ENCODE measurements around the gene FHL1. TPM values are rescaled to one million over a fixed set of nuclear protein-coding genes. Genes with fewer than 3 reads are reported as not detected.

The FHL1 gene
- total RNA-seq, 1 donor from 2014 or later: 3,576 TPM

DNA sequence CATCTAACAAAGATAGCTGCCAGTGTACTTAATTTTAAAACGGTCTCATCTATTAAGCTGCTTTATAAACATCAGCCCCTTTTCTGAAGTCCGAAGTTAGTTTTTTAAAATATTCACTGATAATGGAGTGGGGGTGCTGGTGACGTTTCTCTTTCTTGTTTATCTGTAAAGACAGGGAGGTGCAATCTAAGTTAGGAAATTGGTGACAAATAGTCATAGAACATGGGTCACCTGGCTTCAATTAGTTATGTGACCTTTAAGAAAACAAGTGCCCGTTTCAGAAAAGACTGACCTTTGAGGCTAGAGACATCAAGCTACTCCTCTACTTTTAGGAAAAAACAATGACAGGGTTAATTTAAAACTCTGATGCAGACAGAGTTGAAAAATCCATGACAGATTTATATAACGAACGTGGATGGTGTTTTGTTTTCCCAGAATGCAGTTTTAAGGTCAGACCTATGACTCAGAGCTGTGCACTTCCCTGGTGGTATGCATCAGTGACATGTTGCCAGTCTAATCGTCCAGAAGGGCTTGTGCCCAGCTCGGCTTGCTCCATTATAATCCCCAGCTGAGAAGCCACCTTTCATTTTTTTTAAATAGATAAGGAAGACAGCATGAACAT is 38.2 kb downstream of the FHL1 start:
- no peak for DNase-seq (ENCODE audit: low spot score)

DNA sequence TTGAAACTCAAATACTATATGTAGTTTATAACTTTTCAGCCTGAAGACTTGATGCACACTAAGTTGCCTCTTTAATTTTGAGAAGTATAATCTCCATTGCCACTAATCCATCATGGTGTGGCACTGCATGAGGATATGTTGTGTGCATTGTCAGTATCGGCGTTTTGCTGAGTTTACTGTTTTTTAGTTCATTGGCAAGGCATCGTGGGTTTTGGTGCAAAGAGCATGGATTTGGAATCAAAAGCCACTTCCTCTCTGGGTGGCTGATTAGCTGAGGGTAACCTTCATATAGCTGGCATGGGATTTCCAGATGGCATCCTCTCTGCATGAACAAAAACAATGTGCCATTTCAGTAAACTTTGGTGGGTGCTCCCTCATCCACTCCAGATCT is 38.7 kb downstream of the FHL1 start:
- DNase-seq (ENCODE audit: low spot score): no peak

DNA sequence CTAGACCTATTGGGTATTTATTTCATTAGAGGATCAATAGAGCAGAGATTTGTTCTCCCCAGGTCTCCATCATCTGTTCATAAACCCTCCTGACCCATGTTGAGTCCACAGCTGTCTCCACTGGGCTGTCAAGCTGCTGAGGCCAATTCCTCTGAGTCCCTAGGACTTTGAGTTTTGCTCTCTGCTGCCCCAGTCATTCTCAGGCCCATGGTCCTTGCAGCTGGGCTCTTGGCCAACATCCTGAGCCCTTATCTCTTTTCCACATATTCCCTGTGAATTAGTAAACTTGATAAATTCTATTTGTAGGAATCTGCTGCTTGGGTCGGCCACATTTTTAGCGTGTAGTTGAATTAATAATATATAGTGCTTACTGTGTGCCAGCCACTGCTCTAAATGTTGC is 41.9 kb downstream of the FHL1 start:
- DNase-seq (ENCODE audit: low spot score): no peak

DNA sequence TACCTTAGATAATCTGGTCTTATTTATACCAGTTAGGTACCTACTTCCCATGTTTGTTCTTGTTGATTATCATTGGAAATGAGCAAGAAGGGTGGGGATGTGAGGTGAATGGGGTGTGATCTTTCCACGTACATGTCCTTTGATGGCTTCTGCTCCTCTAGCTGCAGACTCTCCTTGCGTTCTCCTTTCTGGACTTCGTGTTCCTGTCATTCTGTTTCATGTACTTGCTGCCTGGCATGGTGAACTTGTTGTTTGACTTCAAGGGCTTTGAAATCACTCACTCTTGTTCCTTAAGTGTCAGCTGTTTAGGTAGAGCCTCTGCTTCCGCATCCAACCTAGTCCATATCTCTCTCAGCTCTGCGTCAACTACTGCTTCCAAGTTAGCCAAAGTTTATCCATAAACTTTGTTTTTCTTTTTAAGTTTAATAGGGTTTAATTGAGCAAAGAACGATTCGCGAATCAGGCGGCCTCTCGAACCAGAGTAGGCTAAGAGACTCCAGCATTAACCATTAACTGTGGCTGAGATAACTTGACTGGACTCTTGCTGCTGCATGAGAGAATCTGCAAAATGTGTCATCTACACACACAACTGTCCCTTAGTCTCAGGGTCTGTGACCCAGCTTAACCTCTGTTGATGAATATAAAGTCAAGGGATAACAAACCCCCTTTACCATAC is 42.8 kb downstream of the FHL1 start:
- no peak for DNase-seq (ENCODE audit: low spot score)

DNA sequence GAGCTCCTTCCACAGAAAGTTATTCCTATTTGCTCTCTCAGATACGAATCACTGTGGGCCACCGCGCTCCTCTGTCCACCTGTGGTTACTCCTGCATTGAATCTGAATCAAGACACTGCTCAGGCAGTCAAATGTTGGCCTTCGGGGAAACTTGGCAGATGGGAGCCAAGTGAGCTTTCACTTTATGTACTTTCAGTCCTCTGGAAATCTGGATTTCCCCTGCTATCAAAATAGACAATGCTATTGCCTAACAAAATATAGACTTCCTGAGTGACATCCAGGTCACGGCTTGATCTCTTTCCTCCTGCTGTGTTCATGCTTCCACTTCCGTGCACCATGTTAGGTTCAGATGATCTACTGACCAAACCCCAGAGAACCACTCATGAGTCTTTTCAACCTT is 43.8 kb downstream of the FHL1 start:
- DNase-seq (ENCODE audit: low spot score): no peak

DNA sequence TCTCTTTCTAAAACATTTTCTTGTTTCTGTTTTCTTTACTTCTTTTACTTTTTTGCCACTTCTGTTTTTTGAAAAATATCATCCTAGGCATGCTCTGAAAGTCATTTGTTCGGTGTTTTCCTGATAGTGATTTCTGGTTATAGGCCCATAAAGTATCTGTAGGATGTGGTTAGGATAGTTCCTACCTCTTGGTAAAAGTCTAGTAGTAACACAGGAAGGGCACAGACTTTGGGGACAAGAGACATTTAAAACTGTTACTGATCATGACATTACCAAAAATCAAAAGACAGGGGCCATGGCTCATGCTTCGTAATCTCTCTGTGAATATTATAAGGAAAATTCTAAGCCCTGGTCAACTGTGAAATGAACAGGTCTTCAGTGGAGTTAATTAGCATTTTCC is 44.8 kb downstream of the FHL1 start:
- DNase-seq (ENCODE audit: low spot score): no peak

DNA sequence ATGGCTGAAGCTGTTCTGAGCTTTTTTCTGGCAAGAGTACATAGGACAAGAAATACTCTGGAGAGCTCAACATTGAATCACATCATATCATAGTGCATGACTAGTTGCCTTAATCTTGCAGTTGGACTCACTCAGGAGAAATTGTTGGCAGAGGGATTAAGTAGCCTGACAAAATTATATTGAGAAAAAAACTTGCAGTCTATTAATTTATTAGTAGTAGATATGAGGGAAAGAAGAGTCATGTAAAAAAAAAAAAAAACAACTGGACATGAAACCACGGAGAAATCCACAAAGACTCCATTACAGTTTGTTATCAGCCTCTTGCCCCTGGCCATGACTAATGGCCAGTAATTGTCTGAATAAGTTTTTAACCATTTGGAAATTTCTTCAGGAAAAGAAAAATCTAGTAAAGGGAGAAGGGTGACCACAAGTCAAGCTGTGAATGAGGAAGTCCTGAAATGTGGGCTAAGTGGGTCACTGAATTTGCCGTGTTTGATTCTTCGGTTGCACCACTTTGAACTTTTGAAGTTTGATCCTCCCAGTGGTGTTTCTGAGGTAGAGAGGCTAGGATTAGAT is 45.6 kb downstream of the FHL1 start:
- no peak for DNase-seq (ENCODE audit: low spot score)

DNA sequence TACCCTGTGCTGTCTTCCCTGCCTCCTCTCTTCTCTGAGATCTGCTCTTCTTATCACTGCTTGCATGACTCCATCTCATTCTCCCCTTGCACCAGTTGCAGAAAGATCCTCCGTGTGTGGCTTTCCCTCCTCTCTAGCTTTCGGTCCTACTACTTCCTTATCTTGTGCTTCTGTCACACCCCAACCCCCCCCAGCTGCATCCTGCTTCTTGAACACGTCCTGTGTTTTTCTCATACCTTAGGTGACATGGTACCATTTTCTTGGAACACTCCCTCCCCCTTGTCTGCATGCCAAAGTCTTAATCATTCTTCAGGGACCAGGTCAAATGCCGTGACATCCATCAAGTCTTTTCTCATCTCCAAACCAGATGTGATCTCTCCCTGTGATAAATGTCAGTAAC is 46.4 kb downstream of the FHL1 start:
- DNase-seq (ENCODE audit: low spot score): no peak

DNA sequence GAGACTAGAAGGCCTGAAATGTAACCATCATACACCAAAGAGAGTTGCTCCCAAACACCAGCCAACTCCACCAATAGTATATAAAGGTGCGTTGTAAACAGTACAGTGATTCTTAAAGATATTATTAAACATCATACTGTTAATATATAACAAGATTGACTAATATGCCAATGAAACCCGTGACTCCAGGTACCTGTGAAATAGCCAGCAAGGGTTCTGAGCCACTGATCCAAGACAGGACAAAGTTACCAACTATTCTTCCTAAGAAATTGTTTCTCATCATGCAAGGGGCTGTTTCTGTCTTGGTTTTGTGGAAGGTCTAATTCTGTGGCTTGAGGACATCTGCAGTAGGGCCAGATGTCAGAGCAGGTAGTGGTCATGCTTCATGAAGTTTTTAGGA is 47.2 kb downstream of the FHL1 start:
- DNase-seq (ENCODE audit: low spot score): no peak

DNA sequence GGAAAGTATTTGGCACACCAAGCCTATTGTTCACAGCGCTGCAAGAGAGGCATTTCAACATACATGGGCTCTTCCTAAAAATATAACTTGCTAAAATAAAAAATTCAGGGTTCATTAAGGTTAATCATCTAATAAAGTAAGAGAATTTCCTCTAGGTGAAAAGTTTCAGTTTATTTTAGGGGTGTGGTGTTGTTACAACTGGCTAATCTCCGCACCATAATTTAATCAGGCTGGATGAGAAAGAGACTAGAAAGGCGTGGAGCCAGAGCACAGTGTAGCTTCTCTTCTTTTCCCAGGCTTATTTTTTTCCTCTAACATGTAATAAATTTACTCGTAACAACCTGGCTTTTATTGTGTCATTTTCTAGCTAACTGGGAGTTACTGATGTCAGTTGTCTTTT is 47.9 kb downstream of the FHL1 start:
- no peak for DNase-seq (ENCODE audit: low spot score)

DNA sequence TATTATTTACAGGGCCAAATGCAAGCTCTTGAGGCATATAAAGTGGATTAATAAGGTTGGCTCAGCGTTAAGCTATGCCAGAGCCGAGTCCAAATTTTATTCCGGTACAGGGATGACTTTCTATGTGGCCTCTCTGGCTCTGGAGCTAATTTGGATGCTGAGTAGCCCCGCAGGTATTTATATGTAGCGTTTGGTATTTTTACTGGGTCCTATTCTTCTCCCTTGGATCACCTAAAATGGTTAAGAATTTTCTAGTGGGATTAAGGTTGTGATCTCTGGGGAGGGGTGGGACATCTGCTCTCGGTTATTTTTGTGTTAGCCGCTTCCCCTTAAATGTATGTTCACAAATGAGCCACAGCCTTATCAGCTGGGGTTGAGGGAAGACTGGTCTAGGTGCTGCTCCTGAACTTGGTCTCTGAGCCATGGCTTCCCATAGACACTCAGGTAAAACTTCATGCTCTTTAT is 49.4 kb downstream of the FHL1 start:
- DNase-seq (ENCODE audit: low spot score): no peak

DNA sequence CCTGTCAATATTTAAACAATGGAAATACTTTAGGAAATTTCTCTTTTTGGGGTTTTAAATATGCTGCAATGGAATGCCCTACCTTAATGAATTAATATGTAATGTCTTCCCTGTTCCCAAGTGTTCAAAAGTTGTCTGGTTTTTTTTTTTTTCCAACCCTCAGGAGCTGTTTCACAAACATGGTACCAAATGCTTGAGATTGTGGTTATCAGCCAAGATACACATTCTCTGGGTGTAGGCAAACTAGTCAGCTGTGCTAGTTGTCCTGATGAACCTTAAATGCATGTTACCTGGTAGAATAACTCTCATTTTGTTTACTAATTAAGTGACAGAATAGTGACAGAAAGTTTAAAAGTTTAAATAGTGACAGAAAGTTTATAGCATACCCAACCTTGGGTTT is 50.7 kb downstream of the FHL1 start:
- DNase-seq (ENCODE audit: low spot score): no peak

DNA sequence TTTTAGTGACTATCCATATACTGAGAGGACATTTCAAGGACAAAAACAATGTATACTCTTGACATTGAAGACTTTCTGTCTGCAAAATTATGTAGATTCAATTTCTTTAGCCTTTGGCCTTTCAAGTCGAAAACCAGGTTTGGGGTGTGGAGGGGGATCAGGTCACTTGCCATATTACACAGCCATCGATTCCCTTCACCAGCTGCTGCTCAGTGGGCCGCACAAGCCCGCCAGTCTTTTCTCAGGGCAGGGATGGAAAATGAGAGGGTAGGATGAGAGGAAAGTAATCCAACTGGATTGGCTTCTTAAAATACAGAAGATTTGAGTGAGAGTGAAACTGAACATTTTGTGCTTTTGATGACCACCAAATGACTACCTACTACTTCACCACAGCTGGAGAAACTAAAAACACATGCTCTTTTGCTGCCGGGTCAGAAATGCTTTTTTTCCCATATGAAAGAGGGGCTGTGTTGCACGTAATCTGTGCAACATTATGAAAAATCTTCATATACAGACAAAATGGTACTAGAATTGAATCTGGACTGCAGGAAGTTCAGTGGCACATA is 51.4 kb downstream of the FHL1 start:
- no peak for DNase-seq (ENCODE audit: low spot score)

DNA sequence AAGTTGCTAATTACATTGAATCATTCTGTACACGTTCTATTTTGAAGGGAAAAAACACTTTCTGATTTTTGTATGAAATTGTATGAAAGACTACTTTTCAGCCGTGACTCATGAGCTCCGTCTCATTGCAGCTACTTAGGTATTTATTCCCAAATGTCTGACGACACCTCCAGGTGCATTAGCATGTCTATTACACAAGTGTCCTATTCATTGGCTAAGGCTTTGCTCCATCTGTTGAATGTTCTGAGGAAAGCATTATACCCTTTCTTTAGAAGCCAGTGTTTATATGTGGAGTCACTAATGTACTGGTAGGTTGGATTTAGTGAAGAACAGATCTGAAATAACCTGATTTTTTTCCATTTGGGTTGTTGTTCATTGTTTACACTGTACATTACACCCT is 52.0 kb downstream of the FHL1 start:
- DNase-seq (ENCODE audit: low spot score): no peak

DNA sequence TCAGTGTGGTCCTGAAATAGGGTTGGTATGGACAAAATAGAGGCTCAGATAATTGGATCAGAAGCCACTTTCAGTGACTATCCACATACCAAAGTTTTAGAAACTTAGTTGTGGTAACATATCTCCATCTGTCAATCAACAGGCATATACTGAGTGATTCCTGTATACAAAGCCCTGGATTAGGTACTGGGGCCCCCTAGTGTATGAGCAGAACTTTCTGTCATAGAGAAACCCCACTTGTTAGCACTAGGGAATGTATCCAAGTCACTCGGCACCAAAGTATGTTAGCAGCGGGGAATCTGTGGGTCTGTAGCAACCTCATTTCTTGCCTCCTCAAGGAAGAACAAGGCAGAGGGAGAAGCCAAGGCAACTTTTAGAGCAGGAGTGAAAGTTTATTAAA is 53.1 kb downstream of the FHL1 start:
- DNase-seq (ENCODE audit: low spot score): no peak

DNA sequence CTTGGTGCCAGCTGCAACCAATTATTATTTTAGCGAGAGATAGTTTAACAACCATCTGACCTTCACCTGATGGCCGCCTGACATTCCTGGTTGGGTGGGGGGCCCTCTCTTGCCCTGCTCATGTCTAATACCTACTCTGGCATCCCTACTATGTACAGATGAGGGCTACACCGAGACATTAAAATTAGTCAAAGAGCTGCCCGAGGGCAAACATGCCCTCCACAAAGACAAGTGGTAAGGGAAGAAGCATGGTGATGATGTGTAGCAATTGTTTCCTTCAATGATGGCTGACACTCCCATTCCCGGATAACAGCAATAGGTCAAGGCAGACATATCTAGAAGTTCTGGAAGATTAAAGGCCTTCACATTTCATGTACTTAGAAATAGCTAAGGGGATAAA is 54.3 kb downstream of the FHL1 start:
- no peak for DNase-seq (ENCODE audit: low spot score)

DNA sequence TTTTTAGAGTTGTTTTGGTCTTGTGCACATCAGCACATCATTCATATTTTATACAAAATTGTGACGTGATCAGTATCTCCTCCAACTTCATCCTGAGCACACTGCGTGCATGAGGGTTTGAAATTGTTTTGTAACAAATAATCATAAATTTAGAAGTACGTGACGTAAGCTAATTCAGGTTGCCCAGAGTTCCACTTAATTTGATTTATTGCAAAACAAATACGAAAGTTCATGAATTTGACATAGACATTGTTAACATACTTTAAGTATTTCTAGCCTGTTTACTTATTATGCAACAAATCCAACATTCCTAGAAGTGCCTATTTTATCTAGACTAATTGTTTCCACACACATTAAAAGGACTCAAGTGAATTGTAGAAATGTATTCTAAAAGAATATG is 55.6 kb downstream of the FHL1 start:
- no peak for DNase-seq (ENCODE audit: low spot score)

DNA sequence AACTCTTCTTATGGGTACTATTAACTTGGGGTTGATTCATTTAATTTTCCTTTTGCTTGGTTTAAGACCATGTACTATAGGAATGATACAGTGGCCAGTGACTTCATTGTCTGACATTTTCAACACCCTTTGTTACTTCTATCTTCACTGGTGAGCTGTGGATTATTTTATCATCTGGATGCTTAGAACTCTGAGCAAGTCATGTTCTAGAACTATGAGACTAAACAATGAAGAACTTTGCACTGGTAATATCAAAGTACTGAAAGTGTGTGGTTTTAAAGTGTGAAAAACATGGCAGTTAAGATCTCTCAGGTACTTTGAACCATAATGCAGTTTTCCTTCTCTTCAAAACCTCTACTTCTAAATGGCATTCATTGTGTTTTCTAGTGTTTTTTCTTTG is 56.1 kb downstream of the FHL1 start:
- DNase-seq (ENCODE audit: low spot score): no peak

DNA sequence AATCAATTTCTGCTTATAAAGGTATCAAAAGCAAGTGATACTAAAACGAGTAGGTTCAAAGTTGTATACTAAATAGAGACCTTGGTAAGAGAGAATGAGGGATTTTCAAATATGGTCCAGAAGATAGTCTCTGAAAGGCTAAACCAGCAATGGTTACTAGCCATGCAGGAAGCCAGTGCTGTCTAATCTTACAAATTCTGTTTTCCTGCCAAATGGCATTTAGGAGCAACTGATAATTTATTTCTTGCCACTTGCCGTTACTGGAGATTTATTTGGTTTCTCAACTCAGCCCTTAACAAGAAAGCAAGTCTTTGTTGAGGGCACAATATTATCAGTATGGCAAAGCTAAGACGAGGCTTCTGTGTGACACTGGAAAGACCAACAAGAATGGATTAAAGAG is 56.6 kb downstream of the FHL1 start:
- no peak for DNase-seq (ENCODE audit: low spot score)

DNA sequence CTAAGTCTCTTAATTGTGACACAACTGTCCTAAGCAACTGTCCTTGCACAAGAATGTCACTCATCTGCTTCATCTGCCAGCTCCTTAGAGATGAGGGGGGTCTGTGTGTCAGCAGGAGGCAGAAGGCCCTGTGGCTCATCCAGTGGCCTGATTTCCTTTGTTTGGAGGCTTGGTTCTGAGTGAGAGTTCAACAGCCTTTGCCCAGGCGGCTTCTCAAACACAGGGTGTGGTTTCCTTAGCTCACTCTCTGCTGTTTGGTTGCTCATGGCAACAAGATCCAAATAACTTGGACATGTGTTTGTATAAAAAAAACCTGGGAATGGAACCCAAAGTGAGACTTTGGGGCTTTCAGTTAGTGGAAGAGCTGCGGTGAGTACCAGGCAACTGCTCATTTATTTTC is 57.2 kb downstream of the FHL1 start:
- DNase-seq (ENCODE audit: low spot score): no peak

DNA sequence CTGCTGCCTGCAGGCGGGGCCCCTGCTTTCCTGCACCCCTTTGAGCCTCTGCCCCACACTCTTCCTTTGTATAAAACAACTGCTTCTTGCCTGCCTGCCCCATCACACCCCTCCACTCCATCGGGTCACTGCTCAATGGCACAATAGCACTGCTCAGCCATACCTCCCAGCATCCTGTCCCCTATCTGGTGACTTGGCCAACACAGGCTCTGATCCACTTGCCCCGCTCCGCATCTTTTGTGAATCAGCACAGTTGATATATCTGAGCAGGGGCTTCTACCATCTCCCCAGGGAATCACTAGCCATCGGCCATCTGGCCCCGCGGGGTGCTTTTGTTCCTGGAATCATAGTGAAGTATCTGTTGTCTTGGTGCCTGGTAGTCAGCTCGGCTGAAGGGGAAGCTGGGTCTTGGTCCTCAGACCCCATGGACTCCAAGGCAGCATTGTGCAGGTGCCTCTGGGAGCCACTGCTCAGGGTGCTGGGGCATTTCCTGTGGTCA is 58.6 kb downstream of the FHL1 start:
- DNase-seq (ENCODE audit: low spot score): no peak

DNA sequence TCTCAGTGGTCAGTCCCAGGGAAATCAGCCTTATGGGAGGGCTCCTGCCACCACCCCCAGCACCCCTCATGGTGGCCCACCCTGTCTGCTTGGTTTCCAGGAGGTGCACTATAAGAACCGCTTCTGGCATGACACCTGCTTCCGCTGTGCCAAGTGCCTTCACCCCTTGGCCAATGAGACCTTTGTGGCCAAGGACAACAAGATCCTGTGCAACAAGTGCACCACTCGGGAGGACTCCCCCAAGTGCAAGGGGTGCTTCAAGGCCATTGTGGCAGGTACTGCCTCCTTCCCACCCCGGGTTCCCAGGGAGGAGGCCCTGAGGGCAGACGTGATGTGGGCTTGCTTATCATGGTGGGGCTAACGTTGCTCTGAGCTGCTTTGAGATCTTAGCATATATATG is 59.6 kb downstream of the FHL1 start:
- DNase-seq (ENCODE audit: low spot score): no peak

DNA sequence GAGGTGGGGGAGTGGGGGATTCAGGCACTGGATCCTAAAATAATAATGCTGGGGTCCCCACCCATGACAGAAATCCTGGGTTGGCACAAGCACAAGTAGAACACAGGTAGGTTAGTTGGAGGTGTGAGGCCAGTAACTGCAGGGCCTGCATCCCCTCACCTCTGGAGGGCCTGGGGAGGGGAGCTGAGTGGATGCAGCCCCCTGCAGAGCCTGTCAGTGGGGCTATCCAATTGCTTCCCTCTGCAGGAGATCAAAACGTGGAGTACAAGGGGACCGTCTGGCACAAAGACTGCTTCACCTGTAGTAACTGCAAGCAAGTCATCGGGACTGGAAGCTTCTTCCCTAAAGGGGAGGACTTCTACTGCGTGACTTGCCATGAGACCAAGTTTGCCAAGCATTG is 60.2 kb downstream of the FHL1 start:
- DNase-seq (ENCODE audit: low spot score): no peak
